Fibroblast of lung (primary cell): Measurements from ENCODE around the gene MB. TPM values are rescaled to one million over a fixed set of nuclear protein-coding genes. Genes with fewer than 3 reads are reported as not detected.

Experiments
- DNase-seq, 2 donors: peaks; one replicate each; pipeline versions ENCODE4 v3.0.0 to v3.0.0-alpha.2; 2010; ENCODE audit warnings: low read depth in 2 of 2
- H2AFZ ChIP-seq: 2 replicates; pipeline ENCODE4 v1.5.1; 2012; ENCODE audit warnings: low read length, control low read depth, inconsistent platforms
- H3K27ac ChIP-seq: 2 replicates; pipeline ENCODE4 v1.5.1; 2011; ENCODE audit warnings: low read length, control low read depth; ENCODE audit not compliant: insufficient read depth
- H3K27me3 ChIP-seq: 2 replicates; pipeline ENCODE4 v1.5.1; 2011; ENCODE audit warnings: mild to moderate bottlenecking, low read length; ENCODE audit not compliant: control insufficient read depth, insufficient read depth
- H3K36me3 ChIP-seq: 2 replicates; pipeline ENCODE4 v1.5.1; 2011; ENCODE audit warnings: low read length; ENCODE audit not compliant: control insufficient read depth, insufficient read depth
- H3K4me1 ChIP-seq: 2 replicates; pipeline ENCODE4 v1.5.1; 2011; ENCODE audit warnings: low read length; ENCODE audit not compliant: control insufficient read depth, insufficient read depth; ENCODE audit errors: extremely low read depth
- H3K4me2 ChIP-seq: 2 replicates; pipeline ENCODE4 v1.5.1; 2011; ENCODE audit warnings: low read length, control low read depth; ENCODE audit not compliant: insufficient read depth; ENCODE audit errors: extremely low read depth
- H3K4me3 ChIP-seq, 4 experiments: fragments of 200-600 bp in 1 of 4; sonication (generic) in 1 of 4; replicated peaks in 1 of 4; 2 replicates each; pipeline ENCODE4 v1.5.1; 2011 to 2016; ENCODE audit warnings: low read length in 4 of 4, low read depth in 3 of 4, mild to moderate bottlenecking in 3 of 4, control low read depth in 2 of 4, inconsistent platforms in 1 of 4, mixed read lengths in 1 of 4; ENCODE audit not compliant: insufficient read depth in 1 of 4; ENCODE audit errors: control extremely low read depth in 1 of 4
- H3K79me2 ChIP-seq: 2 replicates; pipeline ENCODE4 v1.5.1; 2012; ENCODE audit warnings: mild to moderate bottlenecking, low read length, inconsistent platforms; ENCODE audit not compliant: control insufficient read depth, insufficient read depth
- H3K9ac ChIP-seq: 2 replicates; pipeline ENCODE4 v1.5.1; 2011; ENCODE audit warnings: mild to moderate bottlenecking, low read length, control low read depth; ENCODE audit not compliant: insufficient read depth
- H3K9me3 ChIP-seq: 2 replicates; pipeline ENCODE4 v1.5.1; 2012; ENCODE audit warnings: low read depth, low read length; ENCODE audit not compliant: control insufficient read depth, insufficient read depth
- H4K20me1 ChIP-seq: 2 replicates; pipeline ENCODE4 v1.5.1; 2011; ENCODE audit warnings: low read length; ENCODE audit not compliant: control insufficient read depth, insufficient read depth; ENCODE audit errors: extremely low read depth
- CTCF ChIP-seq, 2 donors: IDR thresholded peaks in 1 of 2; conservative IDR thresholded peaks in 1 of 2; 1 replicate in 1 of 2; 2 replicates in 1 of 2; pipeline ENCODE4 v1.5.1; 2011 to 2012; ENCODE audit warnings: low read length in 2 of 2, control low read depth in 1 of 2, inconsistent platforms in 1 of 2, low read depth in 1 of 2, mild to moderate bottlenecking in 1 of 2
- EZH2 ChIP-seq: IDR thresholded peaks from 2 replicates; pipeline ENCODE4 v1.5.1; 2012; ENCODE audit warnings: low read length, control low read depth, mild to moderate bottlenecking; ENCODE audit errors: missing control alignments
- polyA plus RNA-seq, 2 donors: library from polyadenylated mRNA; depleted of rRNA in 1 of 2; stranded (reverse) in 1 of 2; unstranded in 1 of 2; fragments of >200 nt; gene quantifications; 2 replicates each; pipeline ENCODE4 v1.2.1, GENCODE V29; 2011 to 2012; ENCODE audit warnings: missing spikeins in 1 of 2
- total RNA-seq: library from RNA; depleted of rRNA; stranded (reverse); fragments of >200 nt; gene quantifications from 2 replicates; pipeline ENCODE4 v1.2.1, GENCODE V29; 2014

The MB gene
- total and polyA plus RNA-seq, 2 donors (not counting 1 experiment from before 2014, with no cell fraction given) = not detected

DNA sequence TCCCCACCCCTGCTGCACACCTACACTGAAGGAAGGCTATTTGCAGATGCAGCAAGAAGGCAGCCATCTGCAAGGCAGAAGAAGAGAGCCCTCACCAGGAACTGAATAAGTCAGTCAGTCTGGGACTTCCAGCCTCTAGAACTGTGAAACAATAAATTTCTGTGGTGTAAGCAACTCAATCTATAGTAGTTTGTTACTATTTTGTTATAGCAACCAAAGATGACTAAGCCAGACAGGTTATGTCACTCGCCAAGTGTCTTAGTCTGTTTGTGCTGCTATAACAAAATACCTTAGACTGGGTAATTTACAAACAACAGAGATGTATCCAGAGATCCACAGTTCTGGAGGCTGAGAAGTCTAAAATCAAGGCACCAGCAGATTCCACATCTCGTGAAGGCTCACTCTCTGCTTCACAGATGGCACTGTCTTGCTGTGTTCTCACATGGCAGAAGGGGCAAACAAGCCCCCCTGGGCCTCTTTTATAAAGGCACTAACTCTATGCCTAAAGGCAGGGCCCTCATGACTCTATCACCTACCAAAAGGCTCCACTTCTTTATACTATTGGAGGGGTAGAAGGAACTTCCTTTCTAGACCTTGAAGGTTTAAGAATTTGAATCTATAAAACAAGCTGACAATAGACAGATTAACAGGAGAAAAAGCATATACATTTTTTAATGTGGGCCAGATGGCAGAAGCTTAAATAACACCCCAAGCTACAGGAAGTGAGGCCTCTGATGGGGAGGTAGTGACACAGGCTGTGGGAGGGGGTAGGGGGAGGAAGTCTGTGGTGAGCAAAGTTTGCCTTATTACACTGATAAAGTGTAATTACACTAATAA is 43.4 kb upstream of the MB start:
- DNase-seq = peak in 1 of 2 donors; percentile 25

GRCh38 chr22:35657571-35658312 is 40.6 kb upstream of the MB start:
- TF ChIP-seq EZH2 (no peak), CTCF (conservative IDR thresholded peaks at IDR 0.05 in 1 of 2, IDR thresholded peaks at IDR 0.05 in 1 of 2; ENCODE audit: low read depth in 1 of 2, low read length in 2 of 2) (no peak)
- Histone ChIP-seq H4K20me1 (no peaks in the 10 kb centered on the region), H2AFZ (no peak overlapping the region), H3K27me3 (no peaks in the 10 kb centered on the region), H3K9ac (no peak overlapping the region), H3K4me3 (no peak overlapping the region), H3K9me3 (no peaks in the 10 kb centered on the region), H3K4me1 (peaks cover 2% of the 10 kb centered on the region), H3K79me2 (peaks cover 3% of the 10 kb centered on the region), H3K27ac (no peak overlapping the region), H3K4me2 (no peak overlapping the region), H3K36me3 (peaks cover 8% of the 10 kb centered on the region)
- DNase-seq = no peak

More for the DNA sequence above, 43.4 kb upstream of the MB start:
- peaks cover 5% of the 10 kb centered on the region for H3K4me1 ChIP-seq
- no peaks in the 10 kb centered on the region for H3K9me3 ChIP-seq
- H3K27ac ChIP-seq = no peak overlapping the region
- H3K27me3 ChIP-seq = no peaks in the 10 kb centered on the region
- H3K9ac ChIP-seq = no peak overlapping the region
- no peak overlapping the region for H2AFZ ChIP-seq
- peaks cover 8% of the 10 kb centered on the region for H3K36me3 ChIP-seq
- no peak overlapping the region for H3K4me3 ChIP-seq
- H3K4me2 ChIP-seq = no peak overlapping the region
- H4K20me1 ChIP-seq = no peaks in the 10 kb centered on the region
- no peak for TF ChIP-seq CTCF (conservative IDR thresholded peaks at IDR 0.05 in 1 of 2, IDR thresholded peaks at IDR 0.05 in 1 of 2; ENCODE audit: low read depth in 1 of 2, low read length in 2 of 2)
- TF ChIP-seq EZH2 = no peak
- H3K79me2 ChIP-seq = no peaks in the 10 kb centered on the region

- H3K9ac ChIP-seq = no peak overlapping the region
- H3K4me1 ChIP-seq = no peaks in the 10 kb centered on the region
- no peak overlapping the region for H3K27ac ChIP-seq
- no peak overlapping the region for H2AFZ ChIP-seq
- no peaks in the 10 kb centered on the region for H4K20me1 ChIP-seq
- H3K4me3 ChIP-seq = no peak overlapping the region
- H3K9me3 ChIP-seq = no peaks in the 10 kb centered on the region
- H3K27me3 ChIP-seq = no peaks in the 10 kb centered on the region
- H3K4me2 ChIP-seq = no peak overlapping the region
- peaks cover 6% of the 10 kb centered on the region for H3K36me3 ChIP-seq
- TF ChIP-seq EZH2 = no peak
- TF ChIP-seq CTCF (conservative IDR thresholded peaks at IDR 0.05 in 1 of 2, IDR thresholded peaks at IDR 0.05 in 1 of 2; ENCODE audit: low read depth in 1 of 2, low read length in 2 of 2) = no peak
- H3K79me2 ChIP-seq = peaks cover 3% of the 10 kb centered on the region
- DNase-seq = no peak
Observed at GRCh38 chr22:35656284-35656752, 39.2 kb upstream of the MB start.
